MM.1S (cell line): ENCODE results near the gene HIVEP2.

Experiments
- CTCF ChIP-seq: fragments of 300-600 bp; sonication (generic); IDR thresholded peaks from 2 replicates; pipeline ENCODE4 v1.5.1; 2016; ENCODE audit warnings: antibody characterized with exemption, low read length, mixed read lengths
- EZH2phosphoT487 ChIP-seq: fragments of 300-600 bp; sonication (generic); IDR thresholded peaks from 2 replicates; pipeline ENCODE4 v1.6.1; 2018; ENCODE audit warnings: antibody characterized with exemption, low read length

DNA sequence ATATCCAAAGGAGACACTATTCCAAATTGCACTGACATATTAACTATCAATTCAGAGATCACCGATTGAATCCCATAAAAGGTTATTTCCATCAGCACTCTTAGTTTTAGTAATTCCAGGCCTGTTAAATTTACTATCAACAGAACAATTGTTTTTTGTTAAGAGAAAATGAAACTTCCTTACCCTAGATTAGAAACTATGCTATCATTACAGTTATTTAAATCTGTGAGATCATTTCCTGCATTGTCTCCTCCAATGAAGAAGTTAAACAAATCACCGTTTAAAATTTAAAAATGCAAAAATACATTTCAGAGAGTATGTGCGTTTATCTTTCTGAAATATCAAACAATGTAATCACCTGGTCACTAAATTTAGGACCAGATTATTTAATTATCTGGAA, 57.5 kb downstream of the HIVEP2 start:
- TF ChIP-seq EZH2phosphoT487 (no peak), CTCF (no peak)
